Smooth muscle cell (in vitro differentiated cells): ENCODE results near the gene PAK4. TPM values are rescaled to one million over a fixed set of nuclear protein-coding genes. Genes with fewer than 3 reads are reported as not detected.
"Not testable (repeated sequence)": the region's sequence is repeated elsewhere in the genome, so short reads cannot be mapped to it uniquely, and the experiment has no call there.

Source experiments
- DNase-seq: peaks from one replicate; lab custom pipeline; 2025; ENCODE audit not compliant: unreplicated experiment; lab: John Stamatoyannopoulos, UW
- H2AFZ ChIP-seq: fragments of 200-600 bp; sonication (generic); 2 replicates; pipeline ENCODE4 v1.6.0; 2016; ENCODE audit warnings: antibody characterized with exemption, low read depth, mild to moderate bottlenecking
- H3F3A ChIP-seq: fragments of 200-600 bp; sonication (generic); 2 replicates; pipeline ENCODE4 v1.6.0; 2017; ENCODE audit warnings: antibody characterized with exemption, low read depth
- H3K27ac ChIP-seq: fragments of 200-600 bp; sonication (generic); 2 replicates; pipeline ENCODE4 v1.5.1; 2016; ENCODE audit warnings: low read depth, mild to moderate bottlenecking
- H3K27me3 ChIP-seq: fragments of 200-600 bp; sonication (generic); 2 replicates; pipeline ENCODE4 v1.6.1; 2016; ENCODE audit warnings: low read depth, mild to moderate bottlenecking
- H3K36me3 ChIP-seq: fragments of 200-600 bp; sonication (generic); 2 replicates; pipeline ENCODE4 v1.5.1; 2016; ENCODE audit warnings: low read depth
- H3K4me1 ChIP-seq: fragments of 200-600 bp; sonication (generic); 2 replicates; pipeline ENCODE4 v1.5.1; 2016; ENCODE audit warnings: low read depth
- H3K4me2 ChIP-seq: fragments of 200-600 bp; sonication (generic); 2 replicates; pipeline ENCODE4 v1.6.0; 2016; ENCODE audit warnings: mild to moderate bottlenecking
- H3K4me3 ChIP-seq: fragments of 200-600 bp; sonication (generic); 2 replicates; pipeline ENCODE4 v1.5.1; 2016; ENCODE audit warnings: mild to moderate bottlenecking
- H3K79me2 ChIP-seq: fragments of 200-600 bp; sonication (generic); 2 replicates; pipeline ENCODE4 v1.6.0; 2016; ENCODE audit warnings: low read depth, mild to moderate bottlenecking
- H3K9ac ChIP-seq: fragments of 200-600 bp; sonication (generic); 2 replicates; pipeline ENCODE4 v1.6.0; 2016; ENCODE audit warnings: low read depth
- H3K9me3 ChIP-seq: fragments of 200-600 bp; sonication (generic); replicated peaks from 2 replicates; pipeline ENCODE4 v1.5.1; 2016; ENCODE audit warnings: low read depth
- H4K20me1 ChIP-seq: fragments of 200-600 bp; sonication (generic); 2 replicates; pipeline ENCODE4 v1.6.0; 2016; ENCODE audit warnings: low read depth
- CTCF ChIP-seq: fragments of 200-600 bp; sonication (generic); IDR thresholded peaks from 2 replicates; pipeline ENCODE4 v1.5.1; 2017; ENCODE audit warnings: borderline replicate concordance, mild to moderate bottlenecking, antibody characterized with exemption; ENCODE audit not compliant: insufficient read depth, poor library complexity, severe bottlenecking
- WGBS: methylation state at CpG from one replicate; pipeline ENCODE4 v1.1.7; 2016; ENCODE audit warnings: low lambda C conversion rate; 5-methylcytosine and 5-hydroxymethylcytosine counted together
- polyA plus RNA-seq: library from polyadenylated mRNA; unstranded; fragments of >200 nt; fragmentation: Nextera tagmentation; extraction: Ambion mirVana; gene quantifications from 2 replicates; pipeline ENCODE4 v1.2.1, GENCODE V29; 2016
- total RNA-seq: library from RNA; depleted of rRNA; stranded (reverse); fragments of >200 nt; gene quantifications from 2 replicates; pipeline ENCODE4 v1.2.3, GENCODE V29; 2014

Gene PAK4
- total and polyA plus RNA-seq, 2 experiments from 2014 or later: 11.8 to 19.1 TPM

GRCh38 chr19:39217094-39217493 lies 91.5 kb downstream of the PAK4 start:
- Histone ChIP-seq H3K4me2 (no peak overlapping the region), H3K27me3 (no peaks in the 10 kb centered on the region), H3K27ac (no peak overlapping the region), H3K36me3 (no peaks in the 10 kb centered on the region), H4K20me1 (no peaks in the 10 kb centered on the region), H3K4me3 (no peak overlapping the region), H3F3A (no peaks in the 10 kb centered on the region), H3K9ac (no peak overlapping the region), H3K79me2 (no peaks in the 10 kb centered on the region), H2AFZ (no peak overlapping the region), H3K9me3 (no peaks in the 10 kb centered on the region), H3K4me1 (no peaks in the 10 kb centered on the region)
- 85% methylated on average over 5 of the region's 5 CpGs for WGBS
- no peak for DNase-seq
- no peak for TF ChIP-seq CTCF

- Histone ChIP-seq H3K27ac (no peak overlapping the region), H4K20me1 (no peaks in the 10 kb centered on the region), H3F3A (no peaks in the 10 kb centered on the region), H3K9me3 (no peaks in the 10 kb centered on the region), H3K4me1 (no peaks in the 10 kb centered on the region), H3K4me2 (no peak overlapping the region), H3K9ac (no peak overlapping the region), H3K79me2 (no peaks in the 10 kb centered on the region), H3K4me3 (no peak overlapping the region), H3K36me3 (no peaks in the 10 kb centered on the region), H3K27me3 (no peaks in the 10 kb centered on the region), H2AFZ (no peak overlapping the region)
- TF ChIP-seq CTCF: no peak
- 87% methylated on average over 15 of the region's 15 CpGs for WGBS
- DNase-seq: no peak
Observed at GRCh38 chr19:39218230-39219007, 92.8 kb downstream of the PAK4 start.

- not testable (repeated sequence) for H3K4me3 ChIP-seq, H3K9me3 ChIP-seq, H3K4me2 ChIP-seq, H3K27me3 ChIP-seq, H3K36me3 ChIP-seq, DNase-seq, H3K9ac ChIP-seq, H4K20me1 ChIP-seq, H3K4me1 ChIP-seq, H3K79me2 ChIP-seq, H3F3A ChIP-seq, H3K27ac ChIP-seq, H2AFZ ChIP-seq
- WGBS: 77% methylated on average over 10 of the region's 10 CpGs
Observed at GRCh38 chr19:39219108-39219507, 93.5 kb downstream of the PAK4 start.

- H4K20me1 ChIP-seq: no peaks in the 10 kb centered on the region
- no peak overlapping the region for H3K9ac ChIP-seq
- H3K27ac ChIP-seq: no peak overlapping the region
- H3K9me3 ChIP-seq: no peaks in the 10 kb centered on the region
- no peaks in the 10 kb centered on the region for H3K4me1 ChIP-seq
- H3K79me2 ChIP-seq: no peaks in the 10 kb centered on the region
- H3F3A ChIP-seq: no peaks in the 10 kb centered on the region
- no peaks in the 10 kb centered on the region for H3K36me3 ChIP-seq
- WGBS: 31% methylated on average over 4 of the region's 4 CpGs
- TF ChIP-seq CTCF: no peak
- H3K27me3 ChIP-seq: no peaks in the 10 kb centered on the region
- H2AFZ ChIP-seq: no peak overlapping the region
- no peak overlapping the region for H3K4me3 ChIP-seq
- no peak for DNase-seq
- H3K4me2 ChIP-seq: no peak overlapping the region
Observed at GRCh38 chr19:39223703-39224279, 98.2 kb downstream of the PAK4 start.
